ENCODE results near the gene UGT1A7.

GRCh38 chr2:233816771-233817170 lies 135.1 kb downstream of the UGT1A7 start:
- TF ChIP-seq EZH2 (IDR thresholded peaks at IDR 0.05; ENCODE audit: insufficient read depth, poor library complexity, severe bottlenecking) (no peak), EZH2phosphoT487 (IDR thresholded peaks at IDR 0.05; ENCODE audit: insufficient read depth, low read depth) (no peak)
